Tibial nerve (tissue), 4 donors: ENCODE data around the gene HADH. TPM values are rescaled to one million over a fixed set of nuclear protein-coding genes. Genes with fewer than 3 reads are reported as not detected.
"Not testable (repeated sequence)": the region's sequence is repeated elsewhere in the genome, so short reads cannot be mapped to it uniquely, and the experiment has no call there.

Source experiments
- DNase-seq, 2 donors: peaks; one replicate each; pipeline ENCODE4 v3.0.0-alpha.2; 2019; ENCODE audit warnings: low spot score in 2 of 2
- H3K27ac ChIP-seq, 4 donors: fragments of 200-600 bp; sonication (generic) in 3 of 4; one replicate each; pipeline ENCODE4 v1.5.1; 2017 to 2019; ENCODE audit warnings: mild to moderate bottlenecking in 1 of 4
- H3K27me3 ChIP-seq, 2 donors: fragments of 200-600 bp; sonication (generic) in 1 of 2; one replicate each; pipeline versions ENCODE4 v1.5.1 to v1.6.0; 2017 to 2019
- H3K36me3 ChIP-seq, 3 donors: fragments of 200-600 bp; sonication (generic); one replicate each; pipeline ENCODE4 v1.5.1; 2018 to 2019
- H3K4me1 ChIP-seq, 4 donors: fragments of 200-600 bp; sonication (generic) in 3 of 4; one replicate each; pipeline ENCODE4 v1.5.1; 2017 to 2019
- H3K4me3 ChIP-seq, 4 donors: fragments of 200-600 bp; sonication (generic) in 3 of 4; one replicate each; pipeline ENCODE4 v1.5.1; 2017 to 2019; ENCODE audit warnings: mild to moderate bottlenecking in 1 of 4, moderate library complexity in 1 of 4
- H3K9me3 ChIP-seq, 4 donors: fragments of 200-600 bp; sonication (generic) in 3 of 4; one replicate each; pipeline ENCODE4 v1.5.1; 2017 to 2019
- EP300 ChIP-seq, 2 donors: sonication (generic); formaldehyde crosslinking; IDR thresholded peaks; one replicate each; pipeline ENCODE4 v1.6.1; 2017; ENCODE audit warnings: antibody characterized with exemption in 2 of 2, mild to moderate bottlenecking in 1 of 2
- POLR2A ChIP-seq, 2 donors: fragments of 450-650 bp; IDR thresholded peaks; one replicate each; pipeline ENCODE4 v1.6.1; 2017; ENCODE audit warnings: antibody characterized with exemption in 2 of 2, mild to moderate bottlenecking in 2 of 2, moderate library complexity in 2 of 2
- WGBS, 2 donors: methylation state at CpG; one replicate each; pipeline ENCODE4 v1.1.5; 2018; 5-methylcytosine and 5-hydroxymethylcytosine counted together
- total RNA-seq, 4 donors: library from RNA; depleted of rRNA; stranded (reverse); fragments of >200 nt; gene quantifications; one replicate each; pipeline ENCODE4 v1.1.0, GENCODE V29; 2016
- TF ChIP-seq, protein P1 (sequence below), 5 experiments: fragments of 200-600 bp in 3 of 5; fragments of 450-650 bp in 2 of 5; sonication (generic) in 3 of 5; IDR thresholded peaks; one replicate each; pipeline ENCODE4 v1.5.1; 2016 to 2019; ENCODE audit warnings: antibody characterized with exemption in 5 of 5, mild to moderate bottlenecking in 3 of 5, moderate library complexity in 2 of 5

HADH gene
- total RNA-seq, 4 donors from 2014 or later, result 42.2 to 107 (median 55.9) TPM

DNA sequence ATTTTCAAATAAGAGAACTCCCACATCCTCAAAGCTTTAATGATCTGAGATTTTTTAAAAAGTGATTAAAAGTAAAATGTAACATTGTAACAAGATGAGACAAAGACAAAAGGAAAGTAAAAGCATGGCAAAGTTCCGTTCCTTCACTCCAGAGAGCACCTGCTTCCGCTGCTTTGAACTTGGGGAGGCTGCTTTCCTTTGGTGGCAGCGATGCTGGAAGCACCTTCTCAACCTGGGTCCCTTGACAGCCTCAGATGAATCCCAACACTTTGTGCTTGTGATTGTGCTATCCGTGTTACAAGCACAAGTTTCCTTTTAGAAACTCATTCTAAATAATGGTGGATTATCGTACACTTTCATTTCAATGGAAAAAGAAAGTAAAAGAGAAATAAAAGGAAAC, 59.7 kb downstream of the HADH start:
- Histone ChIP-seq H3K27me3 (no peaks in the 10 kb centered on the region), H3K4me1 (peaks cover 0 to 3% (median 0%) of the 10 kb centered on the region in 4 donors), H3K4me3 (no peak overlapping the region), H3K27ac (no peak overlapping the region), H3K36me3 (no peaks in the 10 kb centered on the region), H3K9me3 (no peaks in the 10 kb centered on the region)
- TF ChIP-seq POLR2A (IDR thresholded peaks at IDR 0.05) (no peak), EP300 (IDR thresholded peaks at IDR 0.05) (no peak)
- TF ChIP-seq, protein P1, sequence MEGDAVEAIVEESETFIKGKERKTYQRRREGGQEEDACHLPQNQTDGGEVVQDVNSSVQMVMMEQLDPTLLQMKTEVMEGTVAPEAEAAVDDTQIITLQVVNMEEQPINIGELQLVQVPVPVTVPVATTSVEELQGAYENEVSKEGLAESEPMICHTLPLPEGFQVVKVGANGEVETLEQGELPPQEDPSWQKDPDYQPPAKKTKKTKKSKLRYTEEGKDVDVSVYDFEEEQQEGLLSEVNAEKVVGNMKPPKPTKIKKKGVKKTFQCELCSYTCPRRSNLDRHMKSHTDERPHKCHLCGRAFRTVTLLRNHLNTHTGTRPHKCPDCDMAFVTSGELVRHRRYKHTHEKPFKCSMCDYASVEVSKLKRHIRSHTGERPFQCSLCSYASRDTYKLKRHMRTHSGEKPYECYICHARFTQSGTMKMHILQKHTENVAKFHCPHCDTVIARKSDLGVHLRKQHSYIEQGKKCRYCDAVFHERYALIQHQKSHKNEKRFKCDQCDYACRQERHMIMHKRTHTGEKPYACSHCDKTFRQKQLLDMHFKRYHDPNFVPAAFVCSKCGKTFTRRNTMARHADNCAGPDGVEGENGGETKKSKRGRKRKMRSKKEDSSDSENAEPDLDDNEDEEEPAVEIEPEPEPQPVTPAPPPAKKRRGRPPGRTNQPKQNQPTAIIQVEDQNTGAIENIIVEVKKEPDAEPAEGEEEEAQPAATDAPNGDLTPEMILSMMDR (IDR thresholded peaks at IDR 0.05), result no peak
- WGBS, 2 donors, result 85 to 86% methylated on average over 5 of the region's 5 CpGs
- no peak for DNase-seq

DNA sequence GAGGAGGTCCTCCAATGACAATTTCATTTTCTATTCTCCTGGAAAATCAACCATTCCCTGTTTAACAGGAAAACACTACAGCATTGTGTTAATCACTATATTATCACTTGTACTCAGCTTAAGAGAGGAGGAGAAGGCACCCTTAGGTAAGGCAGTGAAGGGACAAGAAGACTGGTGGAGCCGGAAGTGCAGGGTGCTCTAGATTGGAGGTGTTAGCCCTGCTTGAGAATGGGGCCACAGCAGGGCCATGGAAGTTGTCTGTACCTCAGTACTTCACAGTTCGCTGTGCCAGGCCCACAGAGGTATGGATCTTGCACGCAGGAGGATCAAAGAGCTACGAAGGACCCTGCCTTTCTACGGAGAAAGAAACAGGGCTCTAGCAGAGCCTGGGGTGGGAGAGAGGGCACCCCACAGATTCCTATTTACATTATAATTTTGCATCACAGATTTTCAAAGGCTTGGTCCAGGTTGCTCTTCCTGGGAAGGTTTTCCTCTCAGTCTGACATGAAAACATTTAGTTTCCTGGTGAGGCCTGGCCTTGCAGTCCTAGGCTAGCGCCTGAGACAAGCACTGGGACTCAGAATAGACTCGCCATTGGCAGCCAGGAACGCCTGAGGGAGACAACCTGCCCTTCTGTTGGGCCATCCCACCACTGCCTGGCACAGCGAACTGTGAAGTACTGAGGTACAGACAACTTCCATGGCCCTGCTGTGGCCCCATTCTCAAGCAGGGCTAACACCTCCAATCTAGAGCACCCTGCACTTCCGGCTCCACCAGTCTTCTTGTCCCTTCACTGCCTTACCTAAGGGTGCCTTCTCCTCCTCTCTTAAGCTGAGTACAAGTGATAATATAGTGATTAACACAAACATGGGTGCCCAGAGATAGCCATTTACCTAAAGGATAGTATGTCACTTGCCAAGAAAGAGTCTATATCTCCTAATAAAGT, 60.8 kb downstream of the HADH start:
- H3K4me3 ChIP-seq, H3K4me1 ChIP-seq, H3K9me3 ChIP-seq, H3K27ac ChIP-seq, H3K27me3 ChIP-seq, H3K36me3 ChIP-seq, DNase-seq: not testable (repeated sequence)
- WGBS, 2 donors, result 91% methylated on average over 9 to 10 of the region's 10 CpGs

DNA sequence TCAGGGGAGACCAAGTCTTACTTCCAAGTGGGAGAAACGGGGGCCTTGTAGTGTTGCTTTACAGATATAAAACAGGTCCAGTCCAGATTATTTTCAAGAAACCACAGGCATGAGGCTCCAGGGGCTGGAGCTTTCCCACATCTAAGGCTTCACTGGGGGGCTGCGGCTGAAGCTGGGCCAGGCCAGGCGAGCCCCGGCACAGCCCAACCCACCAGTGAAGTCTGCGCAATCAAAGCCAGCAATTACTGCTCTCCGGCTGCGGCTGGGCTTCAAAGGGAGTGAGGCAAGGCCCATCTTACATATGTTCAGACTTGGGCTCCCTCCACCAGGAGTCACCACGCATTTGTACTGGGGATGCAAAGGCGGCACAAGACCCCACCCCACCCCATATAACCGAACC, 61.7 kb downstream of the HADH start:
- DNase-seq, result no peak
- TF ChIP-seq, protein P1 (IDR thresholded peaks at IDR 0.05), result no peak
- TF ChIP-seq POLR2A (IDR thresholded peaks at IDR 0.05) (no peak), EP300 (IDR thresholded peaks at IDR 0.05) (no peak)
- H3K4me3 ChIP-seq, result no peak overlapping the region
- H3K36me3 ChIP-seq, result no peaks in the 10 kb centered on the region
- no peaks in the 10 kb centered on the region for H3K4me1 ChIP-seq
- no peaks in the 10 kb centered on the region for H3K9me3 ChIP-seq
- no peaks in the 10 kb centered on the region for H3K27me3 ChIP-seq
- H3K27ac ChIP-seq, result no peak overlapping the region
- WGBS, 2 donors, result 78 to 80% methylated on average over 10 of the region's 10 CpGs

DNA sequence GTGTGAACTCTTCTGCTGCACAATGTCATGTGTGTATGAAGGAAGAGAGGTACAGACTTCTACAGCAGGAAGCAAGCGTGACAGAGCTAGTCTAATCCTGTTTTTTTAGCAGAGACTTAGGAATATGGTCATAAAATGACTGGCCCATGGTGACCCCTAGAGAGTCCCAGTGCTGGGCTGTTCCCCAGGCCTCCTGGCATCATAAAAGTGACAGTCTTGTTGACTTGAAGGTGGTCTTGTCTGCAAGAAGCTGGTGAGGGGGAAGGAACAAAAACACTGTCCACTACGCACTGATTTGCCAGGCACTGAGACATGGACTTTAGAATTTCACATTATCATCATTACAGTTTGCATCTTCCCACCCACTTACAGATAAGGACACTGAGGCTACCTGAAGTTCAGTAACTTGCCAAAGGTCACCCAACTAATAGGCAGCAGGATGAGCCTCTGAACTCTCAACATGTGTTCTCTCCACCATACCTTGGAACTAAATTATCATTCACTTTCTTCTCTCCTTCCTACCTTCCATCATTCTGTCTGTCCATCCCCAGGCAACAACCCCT, 63.0 kb downstream of the HADH start:
- Histone ChIP-seq H3K9me3 (no peaks in the 10 kb centered on the region), H3K27ac (no peak overlapping the region), H3K27me3 (no peaks in the 10 kb centered on the region), H3K4me1 (no peaks in the 10 kb centered on the region), H3K4me3 (no peak overlapping the region), H3K36me3 (no peaks in the 10 kb centered on the region)
- TF ChIP-seq POLR2A (IDR thresholded peaks at IDR 0.05) (no peak), EP300 (IDR thresholded peaks at IDR 0.05) (no peak)
- TF ChIP-seq, protein P1 (IDR thresholded peaks at IDR 0.05), result no peak
- DNase-seq, result no peak
- 84 to 89% methylated on average over 2 of the region's 2 CpGs for WGBS, 2 donors

DNA sequence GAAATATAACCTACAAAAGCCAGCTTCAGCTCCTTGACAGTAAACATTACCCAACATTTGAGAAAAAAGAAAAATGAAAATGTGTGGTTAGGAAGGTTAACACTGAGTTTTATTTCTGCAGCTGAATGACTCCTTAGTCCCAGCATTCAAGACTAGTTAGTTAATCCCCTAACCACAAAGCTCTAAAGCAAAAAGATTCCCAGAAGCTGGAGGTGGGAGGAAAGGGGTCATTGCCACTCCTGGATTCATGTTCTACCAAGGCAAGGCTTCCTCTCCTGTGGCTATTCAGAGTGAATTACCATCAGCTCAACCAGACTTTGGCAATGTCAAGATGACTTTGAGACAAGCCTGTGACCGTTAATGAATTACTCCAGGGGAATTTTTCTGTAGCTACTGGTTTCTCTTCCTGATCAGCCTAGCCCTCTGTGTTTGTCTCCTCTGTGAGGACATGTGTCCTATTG, 63.6 kb downstream of the HADH start:
- 77 to 81% methylated on average over 1 of the region's 1 CpG for WGBS, 2 donors
- DNase-seq, result no peak

More for the DNA sequence above, 63.6 kb downstream of the HADH start:
- Histone ChIP-seq H3K4me3 (no peak overlapping the region), H3K9me3 (no peaks in the 10 kb centered on the region), H3K36me3 (no peaks in the 10 kb centered on the region), H3K4me1 (no peaks in the 10 kb centered on the region), H3K27me3 (no peaks in the 10 kb centered on the region), H3K27ac (no peak overlapping the region)
- TF ChIP-seq POLR2A (IDR thresholded peaks at IDR 0.05) (no peak), EP300 (IDR thresholded peaks at IDR 0.05) (no peak)
- TF ChIP-seq, protein P1 (IDR thresholded peaks at IDR 0.05), result no peak
